HepG2 (cell line): ENCODE data around the gene LDB2.

Experiments
- MAX ChIP-seq: IDR thresholded peaks from 2 replicates; pipeline ENCODE4 v1.6.1; 2012; ENCODE audit warnings: inconsistent platforms
- POLR2A ChIP-seq, 2 experiments: IDR thresholded peaks; 2 replicates each; pipeline ENCODE4 v1.6.1; 2011; ENCODE audit warnings: low read depth in 2 of 2, low read length in 2 of 2, mild to moderate bottlenecking in 1 of 2, moderate library complexity in 1 of 2; ENCODE audit not compliant: insufficient read depth in 1 of 2
- PRDM10 ChIP-seq: sonication (generic); formaldehyde crosslinking; IDR thresholded peaks from 2 replicates; pipeline ENCODE4 v1.4.0; 2020; ENCODE audit warnings: low read depth, missing genetic modification reagents
- RAD21 ChIP-seq: fragments of 450-650 bp; formaldehyde crosslinking; IDR thresholded peaks from 2 replicates; pipeline ENCODE4 v1.5.0; 2020; ENCODE audit warnings: mild to moderate bottlenecking
- REST ChIP-seq, 2 experiments: IDR thresholded peaks; 2 replicates each; pipeline ENCODE4 v1.6.1; 2011 to 2012; ENCODE audit warnings: low read length in 2 of 2, borderline replicate concordance in 1 of 2, low read depth in 1 of 2, mild to moderate bottlenecking in 1 of 2, moderate library complexity in 1 of 2
- SP5 ChIP-seq: IDR thresholded peaks from 2 replicates; pipeline ENCODE4 v1.6.1; 2016; ENCODE audit warnings: low read depth, borderline replicate concordance
- TAF15 ChIP-seq: fragments of 200-400 bp; formaldehyde crosslinking; IDR thresholded peaks from one replicate; pipeline ENCODE4 v1.6.1; 2018; ENCODE audit warnings: mild to moderate bottlenecking, low read depth, low read length; ENCODE audit not compliant: poor library complexity, severe bottlenecking
- THAP9 ChIP-seq: sonication (generic); formaldehyde crosslinking; IDR thresholded peaks from 2 replicates; pipeline ENCODE4; 2020; ENCODE audit warnings: missing genetic modification reagents, mild to moderate bottlenecking, borderline replicate concordance
- ZNF678 ChIP-seq: sonication (generic); formaldehyde crosslinking; IDR thresholded peaks from 2 replicates; pipeline ENCODE4 v1.4.0; 2020; ENCODE audit warnings: mild to moderate bottlenecking, missing genetic modification reagents

- TF ChIP-seq THAP9, result no peak
- TF ChIP-seq RAD21 (CRISPR knock-in tag), result no peak
- TF ChIP-seq SP5, result no peak
- TF ChIP-seq POLR2A (IDR thresholded peaks at IDR 0.05; ENCODE audit: insufficient read depth in 1 of 2, low read depth in 2 of 2, low read length in 2 of 2), result no peak
- TF ChIP-seq ZNF678 (CRISPR knock-in tag), result no peak
- no peak for TF ChIP-seq MAX
- TF ChIP-seq PRDM10 (CRISPR knock-in tag), result no peak
- TF ChIP-seq TAF15, result no peak
- no peak for TF ChIP-seq REST (IDR thresholded peaks at IDR 0.05; ENCODE audit: borderline replicate concordance in 1 of 2, low read depth in 1 of 2, low read length in 2 of 2)
Observed at GRCh38 chr4:16582036-16582435, 316.4 kb downstream of the LDB2 start.
